ENCODE results near the gene DYRK4.

The DYRK4 gene

GRCh38 chr12:4615667-4616066 lies 53.7 kb downstream of the DYRK4 start:
- DNase-seq, result peak in 26 of 51 donors; percentile 5 to 61 (median 21)

- DNase-seq, result no peak
Measured at GRCh38 chr12:4621511-4621910, 59.5 kb downstream of the DYRK4 start.

- DNase-seq, result no peak
Measured at GRCh38 chr12:4626543-4626942, 64.5 kb downstream of the DYRK4 start.

- no peak for DNase-seq
Measured at GRCh38 chr12:4628406-4628805, 66.4 kb downstream of the DYRK4 start.

GRCh38 chr12:4630262-4630661 lies 68.3 kb downstream of the DYRK4 start:
- no peak for DNase-seq

GRCh38 chr12:4643747-4644146 lies 81.7 kb downstream of the DYRK4 start:
- DNase-seq, result no peak

GRCh38 chr12:4645023-4645422 lies 83.0 kb downstream of the DYRK4 start:
- no peak for DNase-seq

- DNase-seq, result no peak
Measured at GRCh38 chr12:4648104-4648500, 86.1 kb downstream of the DYRK4 start.

GRCh38 chr12:4648501-4649357 lies 86.7 kb downstream of the DYRK4 start, which contains the start of the genes AKAP3 and NDUFA9:
TSS of gene AKAP3 (minus strand) at chr12:4649051. CDS start at chr12:4638196, 10,855 bp downstream.
TSS of gene NDUFA9 (plus strand) at chr12:4649114. CDS start at chr12:4649127, 13 bp downstream.
- peak; percentile 40 to 94 (median 75) for DNase-seq

- no peak for DNase-seq
Measured at GRCh38 chr12:4649358-4649661, 87.3 kb downstream of the DYRK4 start.

GRCh38 chr12:4653257-4653656 lies 91.2 kb downstream of the DYRK4 start:
- DNase-seq, result no peak

- no peak for DNase-seq
Measured at GRCh38 chr12:4653691-4654090, 91.7 kb downstream of the DYRK4 start.
